ENCODE measurements around the gene SYNE2. TPM values are rescaled to one million over a fixed set of nuclear protein-coding genes. Genes with fewer than 3 reads are reported as not detected.

SYNE2 gene
- total RNA-seq, 1 donor from 2014 or later = 44.2 TPM

GRCh38 chr14:64082837-64083236 is 230.0 kb downstream of the SYNE2 start:
- H3K4me3 ChIP-seq (ENCODE audit: low read depth, low read length) = no peak overlapping the region
- no peak for TF ChIP-seq CTCF (conservative IDR thresholded peaks at IDR 0.05; ENCODE audit: low read depth, low read length)
- peak; percentile 36 for DNase-seq (ENCODE audit: low read depth)

GRCh38 chr14:64088647-64088964 is 235.8 kb downstream of the SYNE2 start:
- TF ChIP-seq CTCF (conservative IDR thresholded peaks at IDR 0.05; ENCODE audit: low read depth, low read length) = no peak
- no peak for DNase-seq (ENCODE audit: low read depth)
- no peak overlapping the region for H3K4me3 ChIP-seq (ENCODE audit: low read depth, low read length)

GRCh38 chr14:64089920-64090319 is 237.1 kb downstream of the SYNE2 start:
- DNase-seq (ENCODE audit: low read depth) = no peak
- no peak for TF ChIP-seq CTCF (conservative IDR thresholded peaks at IDR 0.05; ENCODE audit: low read depth, low read length)
- no peak overlapping the region for H3K4me3 ChIP-seq (ENCODE audit: low read depth, low read length)

- DNase-seq (ENCODE audit: low read depth) = no peak
- TF ChIP-seq CTCF (conservative IDR thresholded peaks at IDR 0.05; ENCODE audit: low read depth, low read length) = no peak
- H3K4me3 ChIP-seq (ENCODE audit: low read depth, low read length) = no peak overlapping the region
Measured at GRCh38 chr14:64091217-64091616, 238.4 kb downstream of the SYNE2 start.

- no peak for DNase-seq (ENCODE audit: low read depth)
- H3K4me3 ChIP-seq (ENCODE audit: low read depth, low read length) = no peak overlapping the region
- no peak for TF ChIP-seq CTCF (conservative IDR thresholded peaks at IDR 0.05; ENCODE audit: low read depth, low read length)
Measured at GRCh38 chr14:64092338-64092737, 239.5 kb downstream of the SYNE2 start.

GRCh38 chr14:64092940-64093339 is 240.1 kb downstream of the SYNE2 start:
- no peak overlapping the region for H3K4me3 ChIP-seq (ENCODE audit: low read depth, low read length)
- no peak for TF ChIP-seq CTCF (conservative IDR thresholded peaks at IDR 0.05; ENCODE audit: low read depth, low read length)
- no peak for DNase-seq (ENCODE audit: low read depth)

GRCh38 chr14:64095620-64096019 is 242.8 kb downstream of the SYNE2 start:
- no peak overlapping the region for H3K4me3 ChIP-seq (ENCODE audit: low read depth, low read length)
- no peak for TF ChIP-seq CTCF (conservative IDR thresholded peaks at IDR 0.05; ENCODE audit: low read depth, low read length)
- no peak for DNase-seq (ENCODE audit: low read depth)
